H9 (cell line): ENCODE measurements around the gene GFI1B. TPM values are rescaled to one million over a fixed set of nuclear protein-coding genes. Genes with fewer than 3 reads are reported as not detected.

Experiments used
- DNase-seq: peaks from one replicate; pipeline ENCODE4 v3.0.0-alpha.2; 2017
- H2AFZ ChIP-seq: one replicate; pipeline ENCODE4 v1.6.1; 2013; ENCODE audit warnings: mild to moderate bottlenecking, low read length, control low read depth, moderate library complexity
- H2AK5ac ChIP-seq: 2 replicates; pipeline ENCODE4 v1.6.1; 2013; ENCODE audit warnings: low read length, control low read depth, mixed read lengths; ENCODE audit not compliant: insufficient read length
- H2BK120ac ChIP-seq: one replicate; pipeline ENCODE4 v1.6.1; 2013; ENCODE audit warnings: low read depth, mild to moderate bottlenecking, low read length, control low read depth, inconsistent platforms; ENCODE audit not compliant: poor library complexity, severe bottlenecking
- H2BK12ac ChIP-seq: 2 replicates; pipeline ENCODE4 v1.6.1; 2013; ENCODE audit warnings: low read length, control low read depth, mixed read lengths, low read depth; ENCODE audit not compliant: insufficient read length
- H2BK15ac ChIP-seq: 2 replicates; pipeline ENCODE4 v1.6.1; 2013; ENCODE audit warnings: low read depth, low read length, control low read depth
- H2BK20ac ChIP-seq: one replicate; pipeline ENCODE4 v1.6.1; 2013; ENCODE audit warnings: low read depth, mild to moderate bottlenecking, low read length, control low read depth, inconsistent platforms; ENCODE audit not compliant: poor library complexity, severe bottlenecking
- H2BK5ac ChIP-seq: 2 replicates; pipeline ENCODE4 v1.6.1; 2013; ENCODE audit warnings: low read length, control low read depth, mixed read lengths; ENCODE audit not compliant: insufficient read length
- H3K14ac ChIP-seq: 2 replicates; pipeline ENCODE4 v1.6.1; 2013; ENCODE audit warnings: low read length, control low read depth; ENCODE audit not compliant: insufficient read depth
- H3K18ac ChIP-seq: 2 replicates; pipeline ENCODE4 v1.6.1; 2013; ENCODE audit warnings: low read depth, mild to moderate bottlenecking, mixed read lengths, low read length, control low read depth; ENCODE audit not compliant: insufficient read length
- H3K23ac ChIP-seq: 2 replicates; pipeline ENCODE4 v1.6.1; 2013; ENCODE audit warnings: low read length, control low read depth, mixed read lengths, low read depth; ENCODE audit not compliant: insufficient read length
- H3K23me2 ChIP-seq: 2 replicates; pipeline ENCODE4 v1.6.1; 2013; ENCODE audit warnings: low read depth, mild to moderate bottlenecking, mixed read lengths, low read length, control low read depth; ENCODE audit not compliant: insufficient read length, poor library complexity, severe bottlenecking
- H3K27ac ChIP-seq: 2 replicates; pipeline ENCODE4 v1.5.1; 2013; ENCODE audit warnings: low read length, control low read depth, mixed read lengths, low read depth; ENCODE audit not compliant: insufficient read length
- H3K27me3 ChIP-seq: 2 replicates; pipeline ENCODE4 v1.6.1; 2013; ENCODE audit warnings: low read length, control low read depth, inconsistent platforms; ENCODE audit not compliant: insufficient read depth
- H3K4ac ChIP-seq: 2 replicates; pipeline ENCODE4 v1.6.1; 2013; ENCODE audit warnings: low read depth, mild to moderate bottlenecking, control low read depth, inconsistent platforms, low read length, moderate library complexity
- H3K4me1 ChIP-seq: 2 replicates; pipeline ENCODE4 v1.6.1; 2013; ENCODE audit warnings: low read length, control low read depth, inconsistent platforms; ENCODE audit not compliant: insufficient read depth
- H3K4me2 ChIP-seq: 2 replicates; pipeline ENCODE4 v1.6.1; 2013; ENCODE audit warnings: low read length, control low read depth, mixed read lengths; ENCODE audit not compliant: insufficient read length, insufficient read depth
- H3K56ac ChIP-seq: 2 replicates; pipeline ENCODE4 v1.6.1; 2013; ENCODE audit warnings: low read depth, mild to moderate bottlenecking, mixed read lengths, low read length, control low read depth; ENCODE audit not compliant: insufficient read length
- H3K79me1 ChIP-seq: 2 replicates; pipeline ENCODE4 v1.6.1; 2013; ENCODE audit warnings: low read depth, mild to moderate bottlenecking, moderate library complexity, low read length, control low read depth, inconsistent platforms; ENCODE audit not compliant: insufficient read depth, poor library complexity, severe bottlenecking
- H3K79me2 ChIP-seq: 2 replicates; pipeline ENCODE4 v1.6.1; 2013; ENCODE audit warnings: low read length, control low read depth, inconsistent platforms; ENCODE audit not compliant: insufficient read depth
- H3K9ac ChIP-seq: 2 replicates; pipeline ENCODE4 v1.6.1; 2013; ENCODE audit warnings: low read length, control low read depth, mixed read lengths; ENCODE audit not compliant: insufficient read length; ENCODE audit errors: extremely low read depth
- H3K9me3 ChIP-seq: one replicate; pipeline ENCODE4 v1.6.1; 2013; ENCODE audit warnings: low read depth, low read length, inconsistent platforms; ENCODE audit not compliant: control insufficient read depth
- H3T11ph ChIP-seq: one replicate; pipeline ENCODE4 v1.6.1; 2013; ENCODE audit warnings: mild to moderate bottlenecking, low read length, control low read depth, inconsistent platforms
- H4K20me1 ChIP-seq: one replicate; pipeline ENCODE4 v1.6.1; 2013; ENCODE audit not compliant: control insufficient read depth, insufficient read length, insufficient read depth
- H4K5ac ChIP-seq: 2 replicates; pipeline ENCODE4 v1.6.1; 2013; ENCODE audit warnings: low read depth, mild to moderate bottlenecking, mixed read lengths, low read length, control low read depth; ENCODE audit not compliant: insufficient read length
- H4K8ac ChIP-seq: replicated peaks from 2 replicates; pipeline ENCODE4 v1.6.1; 2013; ENCODE audit warnings: low read length, control low read depth, mixed read lengths, low read depth; ENCODE audit not compliant: insufficient read length
- H4K91ac ChIP-seq: 2 replicates; pipeline ENCODE4 v1.6.1; 2013; ENCODE audit warnings: low read depth, mild to moderate bottlenecking, moderate library complexity, mixed read lengths, low read length, control low read depth; ENCODE audit not compliant: insufficient read length
- H3K27ac Mint-ChIP-seq, 3 experiments: 2 replicates in 2 of 3; 3 replicates in 1 of 3; pipeline ENCODE4 v1.8.0; 2020 to 2021; ENCODE audit warnings: mixed read lengths in 3 of 3, mild to moderate bottlenecking in 1 of 3, moderate library complexity in 1 of 3
- H3K27me3 Mint-ChIP-seq: 2 replicates; pipeline ENCODE4 v1.8.0; 2021; ENCODE audit warnings: low read depth, mild to moderate bottlenecking, moderate library complexity, mixed read lengths
- H3K36me3 Mint-ChIP-seq, 3 experiments: 2 replicates in 2 of 3; 3 replicates in 1 of 3; pipeline ENCODE4 v1.8.0; 2020 to 2021; ENCODE audit warnings: low read depth in 3 of 3, mixed read lengths in 3 of 3; ENCODE audit not compliant: insufficient read depth in 1 of 3
- H3K4me1 Mint-ChIP-seq, 2 experiments: 2 replicates each; pipeline ENCODE4 v1.8.0; 2020; ENCODE audit warnings: mixed read lengths in 2 of 2
- H3K4me3 Mint-ChIP-seq, 2 experiments: 2 replicates in 1 of 2; 3 replicates in 1 of 2; pipeline ENCODE4 v1.8.0; 2020 to 2021; ENCODE audit warnings: mild to moderate bottlenecking in 2 of 2, mixed read lengths in 2 of 2, moderate library complexity in 1 of 2
- H3K9me3 Mint-ChIP-seq, 2 experiments: 2 replicates in 1 of 2; 3 replicates in 1 of 2; pipeline ENCODE4 v1.8.0; 2020; ENCODE audit warnings: mild to moderate bottlenecking in 2 of 2, mixed read lengths in 2 of 2, moderate library complexity in 1 of 2
- WGBS: extraction: QIAGEN DNeasy Blood & Tissue Kit; methylation state at CpG from one replicate; pipeline ENCODE4 v1.1.7; 2013; ENCODE audit warnings: missing lambda C conversion rate, low lambda C conversion rate, mixed read lengths; ENCODE audit not compliant: insufficient read length; ENCODE audit errors: extremely low coverage; 5-methylcytosine and 5-hydroxymethylcytosine counted together
- total RNA-seq: library from RNA; stranded (reverse); gene quantifications from 2 replicates; pipeline ENCODE4 v1.2.1, GENCODE V29; 2021
- TF ChIP-seq, protein P1 (sequence below): fragments of 200-600 bp; sonication (generic); conservative IDR thresholded peaks from 3 replicates; pipeline ENCODE4 v1.8.0; 2021; ENCODE audit warnings: antibody characterized with exemption, mild to moderate bottlenecking

The GFI1B gene
- total RNA-seq, 1 experiment from 2014 or later: not detected

DNA sequence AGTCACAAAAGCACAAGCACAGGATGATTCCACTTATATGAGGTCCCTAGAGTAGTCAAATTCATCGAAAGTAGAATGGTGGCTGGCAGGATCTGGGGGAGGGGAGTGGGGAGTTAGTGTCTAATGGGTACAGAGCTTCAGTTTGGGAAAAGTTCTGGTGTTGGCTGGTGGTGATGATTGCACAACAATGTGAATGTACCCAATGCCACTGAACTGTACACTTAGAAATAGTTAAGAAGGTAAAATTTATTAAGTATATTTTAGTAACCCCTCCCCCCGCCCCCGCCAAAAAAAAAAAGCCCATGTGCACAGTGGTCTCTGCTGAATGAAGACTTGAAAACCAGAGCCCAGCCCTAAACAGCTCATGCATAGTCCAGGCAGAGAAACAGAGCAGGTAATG lies 27.5 kb downstream of the GFI1B start:
- no peak overlapping the region for H3K27ac Mint-ChIP-seq
- no peak overlapping the region for H4K8ac ChIP-seq
- H3K4me1 Mint-ChIP-seq: peaks cover 31 to 37% of the 10 kb centered on the region in 2 experiments
- WGBS: no CpG with 5 or more reads among the region's 3 CpGs
- peaks cover 97% of the 10 kb centered on the region for H3K27me3 Mint-ChIP-seq
- no peak overlapping the region for H2BK20ac ChIP-seq
- H3K4ac ChIP-seq: no peak overlapping the region
- H3K9ac ChIP-seq: no peak overlapping the region
- no peak overlapping the region for H3K4me3 Mint-ChIP-seq
- H3K56ac ChIP-seq: no peak overlapping the region
- no peak overlapping the region for H2BK5ac ChIP-seq
- no peak overlapping the region for H2AK5ac ChIP-seq
- no peak overlapping the region for H3K18ac ChIP-seq
- H4K5ac ChIP-seq: no peak overlapping the region
- H2BK12ac ChIP-seq: no peak overlapping the region
- no peaks in the 10 kb centered on the region; a peak in 1 of 7 replicates for H3K36me3 Mint-ChIP-seq
- no peak overlapping the region for H3K14ac ChIP-seq
- H3K4me2 ChIP-seq: no peak overlapping the region
- H3T11ph ChIP-seq: no peak overlapping the region
- no peak overlapping the region for H2BK120ac ChIP-seq
- no peak overlapping the region for H2BK15ac ChIP-seq
- peaks cover 13% of the 10 kb centered on the region; the same call in 1 of the 2 replicates for H3K27me3 ChIP-seq
- no peak overlapping the region for H4K91ac ChIP-seq
- no peak overlapping the region for H2AFZ ChIP-seq
- H4K20me1 ChIP-seq: no peaks in the 10 kb centered on the region
- TF ChIP-seq, protein P1, sequence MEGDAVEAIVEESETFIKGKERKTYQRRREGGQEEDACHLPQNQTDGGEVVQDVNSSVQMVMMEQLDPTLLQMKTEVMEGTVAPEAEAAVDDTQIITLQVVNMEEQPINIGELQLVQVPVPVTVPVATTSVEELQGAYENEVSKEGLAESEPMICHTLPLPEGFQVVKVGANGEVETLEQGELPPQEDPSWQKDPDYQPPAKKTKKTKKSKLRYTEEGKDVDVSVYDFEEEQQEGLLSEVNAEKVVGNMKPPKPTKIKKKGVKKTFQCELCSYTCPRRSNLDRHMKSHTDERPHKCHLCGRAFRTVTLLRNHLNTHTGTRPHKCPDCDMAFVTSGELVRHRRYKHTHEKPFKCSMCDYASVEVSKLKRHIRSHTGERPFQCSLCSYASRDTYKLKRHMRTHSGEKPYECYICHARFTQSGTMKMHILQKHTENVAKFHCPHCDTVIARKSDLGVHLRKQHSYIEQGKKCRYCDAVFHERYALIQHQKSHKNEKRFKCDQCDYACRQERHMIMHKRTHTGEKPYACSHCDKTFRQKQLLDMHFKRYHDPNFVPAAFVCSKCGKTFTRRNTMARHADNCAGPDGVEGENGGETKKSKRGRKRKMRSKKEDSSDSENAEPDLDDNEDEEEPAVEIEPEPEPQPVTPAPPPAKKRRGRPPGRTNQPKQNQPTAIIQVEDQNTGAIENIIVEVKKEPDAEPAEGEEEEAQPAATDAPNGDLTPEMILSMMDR: no peak
- H3K23ac ChIP-seq: no peak overlapping the region
- DNase-seq: no peak
- no peak overlapping the region for H3K27ac ChIP-seq
- no peaks in the 10 kb centered on the region for H3K9me3 ChIP-seq
- no peaks in the 10 kb centered on the region for H3K79me2 ChIP-seq
- no peaks in the 10 kb centered on the region for H3K79me1 ChIP-seq
- H3K4me1 ChIP-seq: peaks cover 3% of the 10 kb centered on the region; the same call in 1 of the 2 replicates
- peaks cover 4 to 7% of the 10 kb centered on the region in 2 experiments; a peak in 4 of 5 replicates for H3K9me3 Mint-ChIP-seq
- no peaks in the 10 kb centered on the region for H3K23me2 ChIP-seq
